GM18526 (cell line): ENCODE data around the gene TBC1D5.

Source experiments
- POLR2A ChIP-seq: IDR thresholded peaks from 3 replicates; pipeline ENCODE4 v1.6.1; 2011; ENCODE audit not compliant: insufficient read length; ENCODE audit errors: extremely low read depth

TBC1D5 gene

DNA sequence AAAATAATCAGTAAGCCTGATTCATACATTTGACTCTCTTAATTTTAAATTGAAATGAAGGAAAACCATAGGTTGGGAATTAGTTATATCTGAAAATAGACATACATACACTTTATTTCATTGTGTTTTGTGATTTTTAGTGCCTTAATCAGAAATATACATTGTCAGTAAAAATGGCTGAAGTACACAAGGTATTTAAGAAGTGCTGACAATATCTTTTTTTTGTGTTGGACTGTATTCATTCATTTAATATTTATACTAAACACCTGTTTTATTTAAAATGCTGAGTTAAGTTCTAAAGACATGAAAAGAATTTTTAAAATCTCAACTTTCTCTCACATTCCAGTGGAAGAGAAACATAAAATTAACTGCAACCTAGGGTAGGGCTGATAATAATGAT is 444.4 kb downstream of the TBC1D5 start:
- TF ChIP-seq POLR2A: no peak

DNA sequence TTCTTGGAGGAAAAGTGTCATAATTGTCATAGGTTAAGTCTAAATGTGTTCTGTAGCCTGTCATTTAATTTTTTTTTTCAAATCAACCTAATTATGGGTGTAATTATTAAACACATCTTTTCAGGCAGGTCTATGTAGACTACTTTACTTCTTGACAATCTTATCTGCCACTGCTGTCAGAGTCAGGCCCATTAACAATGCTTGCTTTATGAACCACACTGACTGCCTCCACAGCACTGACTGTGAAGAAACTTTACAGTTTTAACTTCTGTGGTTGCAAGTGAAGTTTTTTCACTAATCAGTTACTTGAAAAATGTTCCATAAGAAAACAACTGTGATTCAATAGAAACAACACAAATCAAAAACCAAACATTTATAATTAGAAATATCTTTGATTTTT is 449.9 kb downstream of the TBC1D5 start:
- no peak for TF ChIP-seq POLR2A

GRCh38 chr3:17290894-17291293 is 451.5 kb downstream of the TBC1D5 start:
- no peak for TF ChIP-seq POLR2A

DNA sequence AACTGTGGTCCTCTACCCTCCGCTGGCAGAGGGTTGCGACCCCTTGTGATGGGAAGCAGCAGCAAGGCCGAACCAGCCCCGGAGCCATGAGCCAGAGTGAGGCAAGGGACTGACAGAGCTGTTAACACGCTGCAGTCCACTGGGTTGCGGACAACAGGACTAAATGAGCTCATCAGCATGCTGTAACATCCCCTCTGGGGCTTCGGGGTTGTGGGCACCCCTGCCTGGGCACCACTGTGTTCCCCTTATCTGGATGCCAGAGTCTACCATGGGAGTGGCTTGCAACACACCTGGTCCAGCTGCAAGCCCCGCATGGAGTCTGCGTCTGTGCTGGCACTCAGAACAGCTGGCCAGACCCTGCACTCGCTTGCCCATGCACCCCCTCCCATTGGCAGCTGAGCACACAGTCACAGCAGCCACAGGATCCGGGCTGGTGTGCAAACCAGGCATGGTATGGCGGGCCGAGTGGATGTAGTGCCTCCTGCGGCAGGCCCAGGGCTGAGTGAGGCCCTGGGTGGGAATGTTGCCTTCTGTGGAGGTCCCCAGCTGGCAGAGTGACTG is 453.5 kb downstream of the TBC1D5 start:
- TF ChIP-seq POLR2A: no peak

DNA sequence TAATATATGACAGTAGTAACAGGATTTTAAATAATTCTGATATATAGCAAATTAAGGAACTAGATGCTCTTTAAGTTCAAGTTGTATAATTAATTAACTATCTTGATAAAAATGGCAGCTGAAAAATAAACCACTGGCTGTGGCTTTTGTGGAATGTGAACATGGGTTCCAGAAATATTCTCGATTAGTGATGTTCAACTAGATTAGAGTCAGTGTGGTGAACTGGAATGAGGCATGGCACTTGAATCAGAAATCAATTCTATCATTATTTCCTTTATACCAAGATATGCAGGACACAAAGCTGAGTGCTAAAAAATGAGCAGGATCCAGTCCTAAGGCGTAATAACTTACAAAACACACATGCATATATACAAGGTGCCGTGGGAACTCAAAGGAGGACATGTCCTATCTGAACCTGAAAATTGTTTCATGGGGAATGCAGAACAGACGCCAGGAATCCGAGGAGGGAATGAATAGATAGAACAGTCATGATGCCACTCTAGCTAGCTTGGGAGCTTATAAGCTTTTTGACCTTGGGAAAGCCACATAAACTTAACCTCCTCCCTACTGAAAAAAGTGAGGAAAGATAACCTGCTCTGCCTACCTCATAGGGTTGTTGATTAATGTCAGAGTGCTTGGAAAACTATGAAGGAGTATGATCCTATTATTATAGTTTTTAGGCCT is 455.3 kb downstream of the TBC1D5 start:
- no peak for TF ChIP-seq POLR2A

DNA sequence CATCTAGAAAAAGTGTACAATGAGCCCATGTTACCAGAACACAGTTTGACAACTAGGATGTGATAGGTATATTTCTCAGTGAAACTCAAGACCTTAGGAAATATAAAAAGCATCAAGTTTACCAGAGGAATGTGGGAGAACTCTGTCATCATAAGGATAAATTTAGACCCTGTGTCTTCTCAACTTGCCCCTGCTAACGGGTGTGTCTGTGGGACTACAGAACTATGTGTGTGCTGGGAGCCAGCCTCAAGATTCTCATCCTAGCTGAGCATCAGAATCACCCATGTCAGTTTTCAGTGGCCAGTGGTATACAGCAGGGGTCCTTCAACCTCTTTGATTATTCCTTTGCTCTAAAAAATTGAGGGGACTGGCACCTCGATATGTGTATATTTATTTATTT is 464.4 kb downstream of the TBC1D5 start:
- no peak for TF ChIP-seq POLR2A

GRCh38 chr3:17266846-17267245 is 475.6 kb downstream of the TBC1D5 start:
- no peak for TF ChIP-seq POLR2A

DNA sequence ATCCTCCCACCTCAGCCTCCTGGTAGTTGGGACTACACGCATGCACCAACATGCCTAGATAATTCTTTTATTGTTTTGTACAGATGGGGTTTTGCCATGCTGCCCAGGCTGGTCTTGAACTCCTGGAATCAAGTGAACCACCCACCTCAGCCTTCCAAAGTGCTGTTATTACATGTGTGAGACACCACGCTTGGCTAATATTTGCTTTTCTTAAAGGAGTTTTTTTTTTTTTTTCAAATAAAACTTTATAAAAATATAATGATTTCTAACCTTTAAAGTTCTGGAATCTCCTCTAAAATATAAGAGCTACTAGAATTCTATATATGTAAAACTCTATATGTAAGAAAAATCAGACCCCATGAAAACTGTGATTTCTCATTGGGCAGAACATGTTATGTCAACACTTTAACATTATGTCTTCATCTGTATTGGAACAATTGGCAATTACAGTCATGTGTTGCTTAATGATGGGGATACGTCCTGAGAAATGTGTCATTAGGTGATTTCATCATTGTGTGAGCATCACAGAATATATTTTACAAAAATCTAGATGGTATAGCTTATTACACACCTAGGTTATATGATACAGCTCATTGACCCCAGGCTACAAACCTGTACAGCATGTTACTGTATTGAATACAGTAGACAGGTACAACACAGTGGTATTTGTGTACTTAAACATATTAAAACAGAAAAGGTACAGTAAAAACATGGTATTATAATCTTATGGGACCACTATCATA is 480.6 kb downstream of the TBC1D5 start:
- TF ChIP-seq POLR2A: no peak

GRCh38 chr3:17260257-17260656 is 482.2 kb downstream of the TBC1D5 start:
- no peak for TF ChIP-seq POLR2A

DNA sequence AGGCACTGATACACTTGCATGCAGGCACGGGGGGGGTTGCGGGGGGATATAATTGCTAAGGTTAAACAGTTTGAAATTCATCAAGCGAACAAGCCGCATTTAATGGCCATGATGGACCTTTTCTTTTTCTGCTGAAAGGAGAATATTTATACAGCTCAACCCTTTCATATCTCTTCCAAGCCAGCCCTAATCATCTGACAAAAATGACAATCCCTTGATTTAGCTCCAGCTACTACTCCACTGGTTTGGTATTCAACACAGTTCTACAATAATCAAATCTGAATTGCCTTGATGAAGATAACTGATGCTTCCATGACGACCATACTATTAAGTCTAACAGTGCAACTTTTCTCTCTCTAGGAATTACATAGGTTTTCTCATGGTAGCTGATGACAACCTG is 482.7 kb downstream of the TBC1D5 start:
- TF ChIP-seq POLR2A: no peak

DNA sequence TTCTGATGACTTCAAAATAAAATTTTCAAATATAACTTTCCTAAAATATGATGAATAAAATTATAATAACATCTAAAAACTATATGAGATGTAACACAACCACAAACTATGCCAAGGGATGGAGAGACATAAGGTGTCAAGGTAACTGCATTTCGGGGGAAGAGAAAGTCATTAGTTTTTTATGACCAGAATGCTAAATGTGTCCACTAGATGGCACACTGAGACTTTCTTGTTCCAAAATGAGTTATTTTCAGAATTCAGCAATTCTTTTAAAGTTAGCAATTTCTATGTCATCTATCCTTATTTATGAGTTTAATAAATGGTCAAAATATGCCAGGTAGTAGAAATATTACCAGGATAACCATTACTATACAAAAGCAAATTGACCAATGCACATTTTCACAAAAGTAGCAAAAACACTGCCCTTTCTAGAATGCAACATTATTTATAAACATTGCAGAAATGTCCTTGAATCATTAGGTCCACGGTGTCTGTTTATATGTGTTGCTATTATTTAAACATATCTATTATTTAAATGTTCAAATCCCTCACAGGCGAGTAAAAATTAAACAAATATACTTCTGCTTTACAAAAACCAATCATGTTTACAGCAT is 483.5 kb downstream of the TBC1D5 start:
- TF ChIP-seq POLR2A: no peak

GRCh38 chr3:17257269-17257668 is 485.2 kb downstream of the TBC1D5 start:
- no peak for TF ChIP-seq POLR2A

GRCh38 chr3:17243621-17244020 is 498.8 kb downstream of the TBC1D5 start:
- TF ChIP-seq POLR2A: no peak

DNA sequence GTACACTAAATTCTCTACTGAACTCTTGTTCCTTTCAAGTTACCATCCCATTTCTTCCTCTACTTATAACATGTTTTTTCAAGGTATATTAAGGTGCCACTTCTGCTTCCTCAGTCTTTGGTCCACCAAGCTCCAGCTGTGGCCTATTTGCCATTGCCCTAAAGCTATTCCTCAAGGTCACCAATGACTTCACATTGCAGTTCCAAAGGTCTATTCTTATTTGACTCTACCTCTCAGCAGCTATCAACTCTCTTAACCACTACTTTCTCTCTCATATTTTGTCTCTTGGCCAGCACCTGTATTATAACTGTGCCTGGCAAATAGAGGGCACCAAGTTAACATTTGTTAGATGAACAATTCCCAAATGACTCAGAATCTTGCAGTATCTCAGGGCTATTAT is 503.0 kb downstream of the TBC1D5 start:
- no peak for TF ChIP-seq POLR2A

DNA sequence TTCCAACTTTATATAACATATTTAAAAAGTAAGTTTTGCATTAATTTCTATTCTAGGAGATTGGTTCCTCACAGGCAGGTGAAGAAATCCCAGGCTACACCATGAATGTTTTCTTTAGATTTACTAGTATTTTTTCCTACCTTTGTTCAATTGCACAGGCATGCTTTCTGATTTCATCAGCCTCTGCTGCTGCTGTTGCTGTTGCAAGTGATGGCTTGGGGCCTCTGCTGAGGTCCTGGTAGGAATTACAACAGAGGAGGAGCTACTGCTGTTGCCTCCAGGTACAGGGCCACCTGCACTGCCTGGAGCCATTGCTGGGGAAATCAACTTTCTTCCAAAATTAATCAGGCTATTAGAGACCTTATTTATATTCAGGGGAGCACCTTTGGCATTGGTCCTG is 504.4 kb downstream of the TBC1D5 start:
- no peak for TF ChIP-seq POLR2A

DNA sequence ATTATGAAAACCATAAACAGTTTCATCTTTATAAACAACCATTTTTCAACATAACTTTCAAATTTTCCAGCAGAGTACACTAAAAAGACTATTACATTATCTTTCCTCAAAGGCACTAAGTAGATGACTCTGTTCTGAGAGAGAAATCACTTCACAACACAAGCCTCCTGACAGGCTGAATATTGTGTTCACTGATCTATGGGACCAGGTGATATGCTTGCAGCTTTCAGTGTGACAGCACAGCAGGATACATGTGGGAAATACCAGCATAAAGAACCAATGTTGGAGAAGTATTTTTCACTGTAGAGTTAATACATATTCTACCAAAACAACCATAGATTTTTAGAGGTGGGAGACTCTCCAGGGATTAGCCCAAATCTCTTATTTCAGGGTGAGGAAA is 507.1 kb downstream of the TBC1D5 start:
- no peak for TF ChIP-seq POLR2A
